GM13976 (cell line): ENCODE data around the gene NUP188.
A peak's percentile ranks its signal among the peaks of the same experiment; 100 is the strongest.

Source experiments
- DNase-seq: peaks from one replicate; pipeline ENCODE4 v3.0.0; 2012; ENCODE audit warnings: low spot score
- in situ Hi-C: fragments of 300-500 bp; cut with MboI; formaldehyde crosslinking; loops from one replicate; pipeline ENCODE4 v1.12.0; 2022; ENCODE audit warnings: low sequenced_read_pairs, mixed read lengths, inconsistent platforms; ENCODE audit not compliant: unreplicated experiment
- TF ChIP-seq, protein P1 (sequence below): IDR thresholded peaks from 2 replicates; pipeline ENCODE4 v1.5.1; 2012; ENCODE audit warnings: borderline replicate concordance, mild to moderate bottlenecking; ENCODE audit not compliant: insufficient read depth; ENCODE audit errors: extremely low read depth, missing control alignments, control extremely low read depth

Gene NUP188

DNA sequence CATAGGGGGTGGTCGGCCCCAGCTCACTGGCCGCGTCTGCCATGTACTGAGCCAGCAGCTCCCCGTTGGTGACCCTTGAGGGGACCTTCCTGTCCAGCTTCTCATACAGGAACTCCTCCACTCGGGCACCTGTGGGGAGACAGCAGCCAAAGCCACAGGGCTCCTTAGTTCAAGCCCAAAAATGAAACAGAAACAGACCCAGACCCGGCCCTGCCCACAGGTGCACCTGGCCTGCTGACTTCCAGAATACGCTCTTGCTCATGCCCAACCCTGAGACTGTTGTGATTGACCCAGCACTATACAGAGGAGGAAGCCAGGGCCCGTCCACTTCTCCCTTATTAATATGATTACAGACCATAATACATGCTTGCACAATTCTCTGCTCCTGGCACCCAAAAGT, 73.6 kb downstream of the NUP188 start:
- DNase-seq: peak; percentile 71
- TF ChIP-seq, protein P1, sequence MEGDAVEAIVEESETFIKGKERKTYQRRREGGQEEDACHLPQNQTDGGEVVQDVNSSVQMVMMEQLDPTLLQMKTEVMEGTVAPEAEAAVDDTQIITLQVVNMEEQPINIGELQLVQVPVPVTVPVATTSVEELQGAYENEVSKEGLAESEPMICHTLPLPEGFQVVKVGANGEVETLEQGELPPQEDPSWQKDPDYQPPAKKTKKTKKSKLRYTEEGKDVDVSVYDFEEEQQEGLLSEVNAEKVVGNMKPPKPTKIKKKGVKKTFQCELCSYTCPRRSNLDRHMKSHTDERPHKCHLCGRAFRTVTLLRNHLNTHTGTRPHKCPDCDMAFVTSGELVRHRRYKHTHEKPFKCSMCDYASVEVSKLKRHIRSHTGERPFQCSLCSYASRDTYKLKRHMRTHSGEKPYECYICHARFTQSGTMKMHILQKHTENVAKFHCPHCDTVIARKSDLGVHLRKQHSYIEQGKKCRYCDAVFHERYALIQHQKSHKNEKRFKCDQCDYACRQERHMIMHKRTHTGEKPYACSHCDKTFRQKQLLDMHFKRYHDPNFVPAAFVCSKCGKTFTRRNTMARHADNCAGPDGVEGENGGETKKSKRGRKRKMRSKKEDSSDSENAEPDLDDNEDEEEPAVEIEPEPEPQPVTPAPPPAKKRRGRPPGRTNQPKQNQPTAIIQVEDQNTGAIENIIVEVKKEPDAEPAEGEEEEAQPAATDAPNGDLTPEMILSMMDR: no peak
- in situ Hi-C loops: no loop called here

DNA sequence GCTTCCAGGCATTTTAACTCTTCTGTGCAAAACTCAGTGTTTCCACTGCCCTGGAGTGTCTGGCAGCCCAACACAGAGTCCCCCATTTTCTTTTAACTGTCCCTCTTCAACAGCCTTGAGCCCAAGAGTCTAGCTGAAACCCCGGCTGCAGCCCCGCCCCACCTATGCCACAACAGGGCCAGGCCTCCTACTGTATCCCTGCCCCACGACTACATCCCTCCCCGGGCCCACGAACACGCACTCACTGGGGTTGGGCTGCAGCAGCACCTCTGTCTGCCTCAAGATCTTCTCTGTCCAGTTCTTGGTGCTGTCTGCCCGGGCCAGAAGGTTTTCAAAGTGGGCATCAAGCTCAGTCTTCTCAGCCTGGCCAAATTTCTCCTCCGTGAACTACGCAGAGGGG, 74.5 kb downstream of the NUP188 start:
- in situ Hi-C loops: no loop called here
- TF ChIP-seq, protein P1: no peak
- DNase-seq: no peak

DNA sequence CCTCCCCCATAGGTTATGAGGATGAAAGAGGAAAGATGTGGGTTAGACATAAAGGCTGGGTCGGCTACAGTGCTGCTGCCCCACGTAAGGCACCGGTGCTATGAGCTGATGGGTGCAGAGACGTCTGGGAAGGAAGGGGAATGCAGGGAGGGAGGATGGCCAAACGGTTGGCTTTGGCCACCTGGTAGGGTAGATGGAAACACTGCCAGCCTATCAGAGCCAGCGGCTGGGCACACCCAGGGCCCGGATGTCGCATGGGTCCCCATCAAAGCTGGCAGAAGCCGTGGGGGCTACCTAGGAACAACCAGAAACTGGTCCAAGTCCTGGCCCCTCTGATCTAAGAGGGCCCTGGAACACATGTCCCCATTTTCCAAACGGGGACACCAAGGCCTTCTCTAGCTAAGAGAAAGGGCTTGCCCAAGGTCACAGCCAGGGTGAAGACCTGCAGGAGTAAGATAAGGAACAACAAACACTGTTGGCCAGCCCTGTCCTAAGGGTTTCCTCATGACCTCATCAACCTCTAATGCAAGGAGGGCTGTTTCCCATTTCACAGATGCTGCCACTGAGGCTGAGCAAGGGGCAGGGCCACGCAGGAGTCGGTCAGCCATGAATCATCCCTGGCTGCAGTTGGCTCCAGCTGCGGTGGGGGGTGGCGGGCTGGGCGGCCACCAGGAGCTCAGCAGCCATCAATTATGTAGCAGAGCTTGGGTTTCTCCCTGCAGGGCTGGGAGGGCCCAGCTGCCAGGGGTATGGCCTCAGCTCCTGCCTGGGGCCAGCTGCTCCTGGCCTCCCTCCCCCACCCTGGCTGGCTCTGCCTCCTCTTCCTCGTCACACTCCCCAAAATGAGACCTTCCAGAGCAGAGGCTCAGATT, 75.8 kb downstream of the NUP188 start:
- TF ChIP-seq, protein P1: no peak
- DNase-seq: no peak
- in situ Hi-C loops: no loop called here

DNA sequence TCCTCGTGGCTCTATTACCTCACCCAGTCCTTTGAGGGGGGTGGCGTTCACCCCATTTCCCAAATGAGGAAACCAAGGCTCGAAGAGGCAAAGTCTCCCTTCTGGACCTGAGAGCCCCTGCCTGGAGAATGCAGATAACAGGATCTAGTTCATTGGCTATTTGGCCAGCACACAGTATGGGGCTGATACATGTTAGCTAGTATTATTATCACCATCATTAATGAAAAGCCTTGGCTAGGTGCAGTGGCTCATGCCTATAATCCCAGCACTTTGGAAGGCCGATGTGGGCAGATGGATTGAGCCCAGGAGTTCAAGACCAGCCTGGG, 76.4 kb downstream of the NUP188 start:
- TF ChIP-seq, protein P1: no peak
- in situ Hi-C loops: no loop called here
- DNase-seq: no peak

DNA sequence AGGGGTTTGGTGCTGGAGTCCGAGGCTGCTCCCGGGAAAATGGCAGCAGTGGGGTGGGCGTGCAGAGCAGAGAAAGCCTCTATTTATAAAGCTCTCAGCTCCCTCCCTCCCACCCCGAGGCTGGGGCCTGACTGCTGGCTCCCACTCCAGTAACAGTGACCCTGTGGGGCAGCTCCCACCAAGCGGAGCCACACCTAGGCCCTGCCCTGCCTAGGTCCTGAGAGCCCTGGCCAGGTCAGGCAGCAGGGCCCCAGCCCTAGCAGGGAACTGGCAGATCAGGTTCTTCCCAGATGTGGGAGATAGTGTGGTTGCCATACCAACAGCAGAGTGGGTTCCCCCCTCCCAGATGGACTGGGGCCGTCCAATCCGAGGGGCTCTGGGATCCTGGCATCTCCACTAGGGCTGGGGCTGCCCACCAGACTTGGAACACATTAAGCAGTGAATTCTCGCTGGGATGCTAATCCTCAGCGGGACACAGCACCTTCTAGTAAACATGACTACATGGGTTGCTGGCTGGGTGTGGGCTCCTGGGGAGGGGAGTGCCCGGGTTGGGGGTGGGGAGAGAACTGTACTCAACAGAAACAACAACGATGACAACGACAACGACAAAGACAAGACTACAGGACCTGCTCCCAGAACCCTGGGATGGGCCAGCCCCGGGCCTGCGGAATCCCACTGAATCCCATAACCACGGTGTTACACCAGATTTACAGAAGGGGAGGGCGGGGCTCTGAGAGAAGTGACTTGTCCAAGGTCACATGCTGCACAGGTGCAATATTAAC, 79.1 kb downstream of the NUP188 start:
- no peak for DNase-seq
- in situ Hi-C loops: no loop called here
- TF ChIP-seq, protein P1: no peak

DNA sequence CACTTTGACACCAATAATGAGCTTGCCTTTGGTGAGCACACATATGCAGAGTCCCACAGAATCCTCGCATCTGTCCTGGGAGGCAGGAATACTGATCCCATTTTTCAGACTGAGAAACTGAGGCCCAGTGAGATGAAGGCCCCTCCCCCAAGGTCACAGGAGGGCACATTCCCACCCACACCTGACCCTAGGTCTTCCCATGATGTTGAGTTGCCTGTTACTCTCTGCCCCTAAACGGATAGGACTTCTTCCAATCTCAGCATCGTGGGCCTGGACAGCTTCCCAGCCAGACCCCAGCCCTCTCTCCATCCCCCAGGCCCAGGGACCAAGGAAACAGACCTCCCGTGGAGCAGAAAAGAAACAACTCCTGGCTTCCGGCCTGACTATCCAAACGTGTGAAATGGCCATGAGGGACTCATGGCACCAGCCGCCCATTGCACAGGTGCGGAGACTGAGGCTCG, 79.8 kb downstream of the NUP188 start:
- DNase-seq: no peak
- in situ Hi-C loops: no loop called here
- TF ChIP-seq, protein P1: no peak
